ENCODE results near the gene GNPTAB.
"Not testable (repeated sequence)": the region's sequence is repeated elsewhere in the genome, so short reads cannot be mapped to it uniquely, and the experiment has no call there.

GNPTAB gene

DNA sequence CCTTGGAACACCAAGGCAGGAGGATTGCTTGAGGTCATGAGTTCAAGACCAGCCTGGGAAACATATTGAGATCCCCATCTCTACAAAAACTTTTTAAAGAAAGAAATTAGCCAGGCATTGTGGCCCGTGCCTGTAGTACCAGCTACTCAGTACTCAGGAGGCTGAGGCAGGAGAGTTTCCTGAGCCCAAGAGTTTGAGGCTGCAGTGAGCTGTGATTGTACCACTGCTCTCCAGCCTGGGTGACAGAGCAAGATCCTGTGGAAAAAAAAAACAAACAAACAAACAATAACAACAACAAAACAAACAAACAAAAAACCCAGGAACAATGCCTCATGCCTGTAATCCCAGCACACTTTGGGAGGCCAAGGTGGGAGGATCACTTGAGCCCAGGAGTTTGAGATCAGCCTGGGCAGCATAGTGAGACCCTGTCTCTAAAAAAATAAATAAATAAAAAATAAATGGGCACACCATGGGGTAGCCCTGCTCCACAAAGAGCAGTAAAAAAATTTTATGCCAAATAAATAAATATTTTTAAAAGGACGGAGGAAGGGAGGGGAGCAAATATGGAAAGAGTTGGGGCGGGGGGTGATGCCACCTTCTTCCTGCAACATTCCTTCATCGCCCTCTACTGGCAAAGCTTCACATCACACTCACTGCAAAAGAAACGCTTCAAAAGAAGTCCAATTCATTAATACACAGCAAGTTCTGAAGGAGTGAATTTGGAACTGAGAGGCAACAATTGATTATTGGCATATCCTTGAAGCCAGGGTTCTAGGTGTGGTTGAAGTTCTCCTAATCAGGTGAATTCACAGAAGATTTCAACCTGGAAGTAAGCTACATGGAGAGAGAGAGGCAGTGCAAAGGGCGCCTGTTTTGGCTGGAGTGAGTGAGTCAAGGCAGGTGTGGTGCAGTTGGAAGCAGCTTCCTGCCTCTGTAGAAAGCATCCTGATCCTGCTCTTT lies 8.8 kb upstream of the GNPTAB start:
- Mint-ChIP-seq H3K27me3 (no peaks in the 10 kb centered on the region), H3K9me3 (no peaks in the 10 kb centered on the region), H3K27ac (ENCODE audit: low read depth) (no peak overlapping the region), H3K4me3 (no peak overlapping the region), H3K36me3 (ENCODE audit: insufficient read depth) (peaks cover 2% of the 10 kb centered on the region), H3K4me1 (peaks cover 16% of the 10 kb centered on the region)
- DNase-seq (ENCODE audit: low spot score in 2 of 2) (peak; percentile 47 to 57), ATAC-seq (replicated peaks; ENCODE audit: extremely low read depth, poor library complexity, severe bottlenecking) (peak; percentile 42)

DNA sequence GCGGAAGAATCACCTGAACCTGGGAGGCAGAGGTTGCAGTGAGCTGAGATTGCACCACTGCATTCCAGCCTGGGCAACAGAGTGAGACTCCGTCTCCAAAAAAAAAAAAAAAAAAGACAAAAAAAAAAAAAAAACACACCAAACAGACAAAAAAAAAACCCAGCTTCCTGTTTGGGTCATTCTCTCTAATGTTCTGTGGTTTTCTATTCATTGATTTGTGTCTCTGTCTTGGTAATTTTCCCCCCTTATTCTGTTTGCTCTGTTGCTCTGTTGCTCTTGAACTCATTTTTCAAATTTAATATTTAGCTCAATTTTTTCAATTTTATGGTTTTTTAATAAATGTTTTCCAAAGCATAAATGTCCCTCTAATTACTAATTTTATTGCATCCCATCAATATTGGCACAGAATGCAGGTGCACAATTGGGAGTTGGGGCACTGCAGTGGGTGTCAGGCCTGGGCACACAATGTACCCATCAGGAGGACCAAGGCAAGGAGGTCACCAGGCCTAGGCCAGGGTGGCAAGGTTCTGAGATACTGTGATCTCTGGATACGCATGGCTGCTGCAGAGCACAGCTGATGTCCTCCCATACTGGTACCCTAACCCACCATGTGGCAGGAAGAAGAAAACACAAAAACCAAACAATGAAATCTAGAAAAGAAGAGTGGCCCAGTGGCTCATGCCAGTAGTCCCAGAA lies 8.0 kb upstream of the GNPTAB start:
- ATAC-seq (replicated peaks; ENCODE audit: extremely low read depth, poor library complexity, severe bottlenecking) (peak; percentile 61), DNase-seq (ENCODE audit: low spot score in 2 of 2) (no peak)
- no peak overlapping the region for H3K4me3 Mint-ChIP-seq
- H3K27me3 Mint-ChIP-seq, result no peaks in the 10 kb centered on the region
- H3K27ac Mint-ChIP-seq (ENCODE audit: low read depth), result no peak overlapping the region
- peaks cover 16% of the 10 kb centered on the region for H3K4me1 Mint-ChIP-seq
- H3K36me3 Mint-ChIP-seq (ENCODE audit: insufficient read depth), result peaks cover 2% of the 10 kb centered on the region
- H3K9me3 Mint-ChIP-seq, result no peaks in the 10 kb centered on the region

GRCh38 chr12:101832030-101832429 lies 1.3 kb upstream of the GNPTAB start:
- Mint-ChIP-seq H3K27ac (ENCODE audit: low read depth) (no peak overlapping the region), H3K36me3 (ENCODE audit: insufficient read depth) (peaks cover 7% of the 10 kb centered on the region), H3K4me3 (no peak overlapping the region), H3K4me1 (peaks cover 36% of the 10 kb centered on the region), H3K9me3 (no peaks in the 10 kb centered on the region), H3K27me3 (no peaks in the 10 kb centered on the region)
- ATAC-seq (replicated peaks; ENCODE audit: extremely low read depth, poor library complexity, severe bottlenecking) (no peak), DNase-seq (ENCODE audit: low spot score in 2 of 2) (no peak)

- DNase-seq (ENCODE audit: low spot score in 2 of 2) (no peak), ATAC-seq (replicated peaks; ENCODE audit: extremely low read depth, poor library complexity, severe bottlenecking) (no peak)
- Mint-ChIP-seq H3K36me3 (ENCODE audit: insufficient read depth) (peaks cover 7% of the 10 kb centered on the region), H3K9me3 (no peaks in the 10 kb centered on the region), H3K4me3 (peak overlapping the region; percentile 95), H3K27me3 (no peaks in the 10 kb centered on the region), H3K27ac (ENCODE audit: low read depth) (peak overlapping the region; percentile 92), H3K4me1 (peaks cover 54% of the 10 kb centered on the region)
These were observed 956 bp downstream of the GNPTAB start for GRCh38 chr12:101829639-101830366.

- Mint-ChIP-seq H3K27me3 (no peaks in the 10 kb centered on the region), H3K4me3 (peak overlapping the region; percentile 95), H3K36me3 (ENCODE audit: insufficient read depth) (peaks cover 7% of the 10 kb centered on the region), H3K27ac (ENCODE audit: low read depth) (no peak overlapping the region), H3K4me1 (peaks cover 64% of the 10 kb centered on the region), H3K9me3 (no peaks in the 10 kb centered on the region)
- ATAC-seq (replicated peaks; ENCODE audit: extremely low read depth, poor library complexity, severe bottlenecking), result no peak
- DNase-seq (ENCODE audit: low spot score in 2 of 2), result no peak
These were observed 2.1 kb downstream of the GNPTAB start for GRCh38 chr12:101828463-101829196.

GRCh38 chr12:101826766-101827368 lies 3.9 kb downstream of the GNPTAB start:
- Mint-ChIP-seq H3K4me1 (peaks cover 79% of the 10 kb centered on the region), H3K9me3 (no peaks in the 10 kb centered on the region), H3K36me3 (ENCODE audit: insufficient read depth) (peaks cover 7% of the 10 kb centered on the region), H3K27ac (ENCODE audit: low read depth) (peak overlapping the region; percentile 8), H3K4me3 (no peak overlapping the region), H3K27me3 (no peaks in the 10 kb centered on the region)
- ATAC-seq (replicated peaks; ENCODE audit: extremely low read depth, poor library complexity, severe bottlenecking), result no peak
- DNase-seq (ENCODE audit: low spot score in 2 of 2), result no peak

- no peaks in the 10 kb centered on the region for H3K27me3 Mint-ChIP-seq
- peaks cover 85% of the 10 kb centered on the region for H3K4me1 Mint-ChIP-seq
- H3K27ac Mint-ChIP-seq (ENCODE audit: low read depth), result peak overlapping the region; percentile 2
- peaks cover 1% of the 10 kb centered on the region for H3K36me3 Mint-ChIP-seq (ENCODE audit: insufficient read depth)
- peak overlapping the region; percentile 1 for H3K4me3 Mint-ChIP-seq
- ATAC-seq (replicated peaks; ENCODE audit: extremely low read depth, poor library complexity, severe bottlenecking) (no peak), DNase-seq (ENCODE audit: low spot score in 2 of 2) (no peak)
- no peaks in the 10 kb centered on the region for H3K9me3 Mint-ChIP-seq
These were observed 5.9 kb downstream of the GNPTAB start for GRCh38 chr12:101824831-101825230.

GRCh38 chr12:101823891-101824290 lies 6.9 kb downstream of the GNPTAB start:
- DNase-seq (ENCODE audit: low spot score in 2 of 2), result peak; percentile 43 to 68
- Mint-ChIP-seq H3K4me3 (peak overlapping the region; percentile 21), H3K27me3 (no peaks in the 10 kb centered on the region), H3K36me3 (ENCODE audit: insufficient read depth) (peaks cover 2% of the 10 kb centered on the region), H3K4me1 (peaks cover 83% of the 10 kb centered on the region), H3K9me3 (no peaks in the 10 kb centered on the region), H3K27ac (ENCODE audit: low read depth) (peak overlapping the region; percentile 57)
- ATAC-seq (replicated peaks; ENCODE audit: extremely low read depth, poor library complexity, severe bottlenecking), result peak; percentile 98

DNA sequence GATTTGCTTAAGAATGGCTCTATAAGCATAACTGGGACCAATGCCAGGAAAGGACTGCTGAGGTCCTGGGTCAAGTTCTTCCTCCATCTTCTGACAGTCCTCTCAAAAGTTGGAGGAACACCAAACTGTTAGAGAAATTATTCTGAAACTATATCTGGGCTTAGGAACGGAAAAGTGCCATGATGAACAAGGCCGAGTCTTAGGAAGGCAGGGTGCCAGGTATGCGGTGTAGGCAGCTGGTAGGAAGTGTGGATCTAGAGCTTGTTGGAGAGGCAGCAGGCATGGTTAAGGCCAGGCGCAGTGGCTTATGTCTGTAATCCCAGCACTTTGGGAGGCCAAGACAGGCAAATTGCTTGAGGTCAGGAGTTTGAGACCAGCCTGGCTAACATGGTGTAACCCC lies 7.7 kb downstream of the GNPTAB start:
- peaks cover 2% of the 10 kb centered on the region for H3K36me3 Mint-ChIP-seq (ENCODE audit: insufficient read depth)
- peaks cover 79% of the 10 kb centered on the region for H3K4me1 Mint-ChIP-seq
- no peak for DNase-seq (ENCODE audit: low spot score in 2 of 2)
- no peaks in the 10 kb centered on the region for H3K9me3 Mint-ChIP-seq
- H3K27ac Mint-ChIP-seq (ENCODE audit: low read depth), result peak overlapping the region; percentile 64
- no peak for ATAC-seq (replicated peaks; ENCODE audit: extremely low read depth, poor library complexity, severe bottlenecking)
- no peaks in the 10 kb centered on the region for H3K27me3 Mint-ChIP-seq
- H3K4me3 Mint-ChIP-seq, result peak overlapping the region; percentile 3

GRCh38 chr12:101819467-101819866 lies 11.3 kb downstream of the GNPTAB start:
- Mint-ChIP-seq H3K27me3 (no peaks in the 10 kb centered on the region), H3K36me3 (ENCODE audit: insufficient read depth) (peaks cover 5% of the 10 kb centered on the region), H3K27ac (ENCODE audit: low read depth) (no peak overlapping the region), H3K4me3 (no peak overlapping the region), H3K4me1 (peaks cover 71% of the 10 kb centered on the region), H3K9me3 (no peaks in the 10 kb centered on the region)
- no peak for ATAC-seq (replicated peaks; ENCODE audit: extremely low read depth, poor library complexity, severe bottlenecking)
- no peak for DNase-seq (ENCODE audit: low spot score in 2 of 2)

GRCh38 chr12:101818689-101819088 lies 12.1 kb downstream of the GNPTAB start:
- H3K36me3 Mint-ChIP-seq (ENCODE audit: insufficient read depth); H3K9me3 Mint-ChIP-seq; H3K27me3 Mint-ChIP-seq; ATAC-seq (replicated peaks; ENCODE audit: extremely low read depth, poor library complexity, severe bottlenecking); H3K27ac Mint-ChIP-seq (ENCODE audit: low read depth); DNase-seq (ENCODE audit: low spot score in 2 of 2); H3K4me3 Mint-ChIP-seq: not testable (repeated sequence)
- H3K4me1 Mint-ChIP-seq, result peaks cover 64% of the 10 kb centered on the region
